HG03378 (cell line): ENCODE measurements around the gene MAZ.
A peak's percentile ranks its signal among the peaks of the same experiment; 100 is the strongest.
"Not testable (repeated sequence)": the region's sequence is repeated elsewhere in the genome, so short reads cannot be mapped to it uniquely, and the experiment has no call there.

Experiments used
- ATAC-seq: cut with Tn5 transposase; IDR thresholded peaks from one replicate; pipeline ENCODE4 v1.9.1; 2021; ENCODE audit warnings: mild to moderate bottlenecking, moderate library complexity; ENCODE audit not compliant: unreplicated experiment

MAZ gene

GRCh38 chr16:29784157-29784556 is 22.2 kb upstream of the MAZ start:
- ATAC-seq, result no peak

- no peak for ATAC-seq
Measured at GRCh38 chr16:29784901-29785500, 21.3 kb upstream of the MAZ start.

GRCh38 chr16:29787155-29787554 is 19.2 kb upstream of the MAZ start:
- ATAC-seq, result not testable (repeated sequence)

- ATAC-seq, result no peak
Measured at GRCh38 chr16:29789775-29790182, 16.6 kb upstream of the MAZ start.

- peak; percentile 79 for ATAC-seq
Measured at GRCh38 chr16:29790183-29790948, 16.0 kb upstream of the MAZ start, which contains the start of gene KIF22. Gene KIF22, plus strand, starts transcription at chr16:29790751. Its CDS starts 9 bp downstream, at chr16:29790760.

DNA sequence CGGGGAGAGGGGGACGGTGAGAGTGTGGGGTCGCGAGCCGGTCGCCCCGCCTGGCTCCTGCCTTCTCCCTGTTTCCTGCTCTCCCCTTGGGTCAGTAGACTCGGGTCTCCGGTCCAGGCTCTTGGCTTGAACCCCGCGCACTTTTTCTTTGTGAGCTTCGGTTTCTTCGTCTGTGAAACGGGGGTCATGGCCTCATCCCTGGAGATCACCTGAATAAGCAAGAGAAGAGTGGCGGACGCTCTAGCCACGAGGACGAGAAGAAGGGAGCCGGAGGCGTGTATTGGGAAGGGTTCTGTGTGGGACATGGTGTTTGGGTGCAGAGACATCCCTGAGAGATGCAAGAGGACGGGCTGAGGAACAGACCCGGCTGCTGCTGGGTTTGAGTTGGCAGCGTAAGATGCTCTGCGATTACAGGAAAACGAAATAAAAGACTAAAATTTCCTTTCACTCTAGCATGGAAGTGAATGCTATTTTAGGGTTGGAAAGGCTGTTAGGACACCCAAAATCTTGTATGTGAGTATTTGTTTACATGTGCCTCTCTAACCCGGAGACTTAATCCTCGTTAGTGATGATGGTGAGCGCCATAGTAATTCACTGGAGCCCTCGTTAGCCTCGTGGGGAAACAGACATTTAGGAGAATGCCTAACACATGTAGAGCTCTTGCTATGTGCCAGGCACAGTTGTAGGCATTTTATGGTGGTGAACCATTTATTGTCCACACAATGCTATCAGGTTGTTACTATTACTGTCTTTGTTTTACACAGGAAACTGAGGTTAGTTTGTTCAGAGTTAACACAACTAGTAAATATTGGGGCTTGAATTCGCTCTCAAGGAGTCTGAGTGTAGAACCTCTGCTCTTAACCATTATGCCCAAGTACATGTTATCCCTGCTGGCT is 15.1 kb upstream of the MAZ start:
- peak; percentile 5 for ATAC-seq

DNA sequence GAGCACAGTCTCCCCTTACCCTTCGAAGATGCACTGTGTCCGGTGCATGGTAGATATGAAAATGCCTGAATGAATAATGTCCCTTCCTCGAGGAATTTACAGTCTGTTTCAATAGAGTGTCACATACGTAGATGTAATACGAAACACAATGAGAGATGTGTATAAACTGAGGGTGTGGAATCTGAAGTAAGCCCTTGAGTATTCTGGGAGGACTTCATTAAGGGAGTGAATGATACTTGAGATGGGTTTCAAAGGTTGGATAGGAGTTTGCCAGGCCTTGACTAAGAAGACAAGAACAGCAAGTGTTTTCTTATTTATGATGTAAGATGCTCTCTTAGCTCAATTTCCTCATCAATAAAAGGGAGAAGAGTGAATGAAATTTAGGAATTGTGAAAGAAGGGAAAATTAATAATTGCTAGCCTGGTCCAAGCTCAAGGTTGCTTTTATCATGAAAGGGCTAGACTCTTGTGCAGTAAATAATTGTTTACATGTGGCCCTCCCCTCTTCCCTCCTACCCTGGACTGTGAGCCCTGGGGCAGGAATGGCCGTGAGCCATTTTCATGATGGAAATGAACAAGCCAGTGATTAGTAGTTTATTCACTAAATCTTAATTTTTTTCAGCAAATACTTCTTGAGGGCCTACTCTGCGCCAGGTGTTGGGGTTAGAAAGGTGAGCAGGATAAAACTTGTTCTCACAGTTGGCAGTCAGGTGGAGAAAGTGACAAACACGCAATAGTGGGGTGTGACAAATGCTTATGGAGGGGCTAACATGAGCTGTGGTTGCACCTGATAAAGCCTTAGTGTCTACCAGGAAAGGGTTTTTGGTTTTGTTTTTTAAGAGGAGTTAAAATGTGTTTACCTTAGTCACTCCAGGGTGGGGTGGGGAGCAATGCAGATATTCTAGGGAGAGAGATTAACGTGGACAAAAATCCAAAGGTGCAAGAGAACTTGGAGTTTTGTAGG is 14.2 kb upstream of the MAZ start:
- no peak for ATAC-seq

GRCh38 chr16:29793153-29793552 is 13.2 kb upstream of the MAZ start:
- not testable (repeated sequence) for ATAC-seq

DNA sequence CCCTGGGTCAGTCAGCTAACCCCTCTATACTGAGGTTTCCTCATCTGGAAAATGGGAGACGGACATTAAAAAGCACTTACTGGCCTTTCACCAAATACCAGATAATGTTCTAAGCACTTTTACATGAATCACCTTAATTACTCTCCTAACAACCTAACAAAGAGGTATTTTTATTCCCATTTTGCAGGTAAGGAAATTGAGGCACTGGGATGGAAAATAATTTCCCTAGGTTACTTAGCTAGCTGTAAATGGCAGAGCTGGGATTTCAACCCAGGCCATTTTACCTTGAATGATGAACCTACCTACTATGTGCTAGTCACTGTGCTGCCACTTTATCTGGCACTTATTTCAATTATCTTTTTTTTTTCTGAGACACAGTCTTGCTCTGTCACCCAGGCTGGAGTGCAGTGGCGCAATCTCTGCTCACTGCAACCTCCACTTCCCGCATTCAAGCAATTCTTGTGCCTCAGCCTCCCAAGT is 12.1 kb upstream of the MAZ start:
- no peak for ATAC-seq

- ATAC-seq, result no peak
Measured at GRCh38 chr16:29802416-29802935, 3.9 kb upstream of the MAZ start.

DNA sequence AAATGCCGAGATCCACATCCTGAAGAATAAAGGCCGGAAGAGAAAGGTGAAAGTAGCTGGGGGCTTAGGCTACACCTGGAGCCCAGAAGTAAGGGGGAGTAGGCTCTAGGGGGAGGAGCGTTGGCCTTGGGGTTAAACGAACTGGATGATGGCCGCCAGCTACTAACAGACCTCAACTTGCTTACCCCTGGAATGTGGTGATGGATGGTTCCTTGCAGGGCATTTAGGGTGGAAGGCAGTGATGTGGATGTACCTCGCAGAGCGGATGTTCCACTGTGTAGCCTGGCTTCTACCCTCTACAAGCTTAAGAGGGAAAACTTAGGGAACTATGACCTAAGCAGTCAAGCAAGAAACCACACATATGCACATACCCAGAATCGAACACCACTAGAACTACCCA is 2.3 kb upstream of the MAZ start:
- ATAC-seq, result no peak

- ATAC-seq, result no peak
Measured at GRCh38 chr16:29804455-29805231, 1.7 kb upstream of the MAZ start.

DNA sequence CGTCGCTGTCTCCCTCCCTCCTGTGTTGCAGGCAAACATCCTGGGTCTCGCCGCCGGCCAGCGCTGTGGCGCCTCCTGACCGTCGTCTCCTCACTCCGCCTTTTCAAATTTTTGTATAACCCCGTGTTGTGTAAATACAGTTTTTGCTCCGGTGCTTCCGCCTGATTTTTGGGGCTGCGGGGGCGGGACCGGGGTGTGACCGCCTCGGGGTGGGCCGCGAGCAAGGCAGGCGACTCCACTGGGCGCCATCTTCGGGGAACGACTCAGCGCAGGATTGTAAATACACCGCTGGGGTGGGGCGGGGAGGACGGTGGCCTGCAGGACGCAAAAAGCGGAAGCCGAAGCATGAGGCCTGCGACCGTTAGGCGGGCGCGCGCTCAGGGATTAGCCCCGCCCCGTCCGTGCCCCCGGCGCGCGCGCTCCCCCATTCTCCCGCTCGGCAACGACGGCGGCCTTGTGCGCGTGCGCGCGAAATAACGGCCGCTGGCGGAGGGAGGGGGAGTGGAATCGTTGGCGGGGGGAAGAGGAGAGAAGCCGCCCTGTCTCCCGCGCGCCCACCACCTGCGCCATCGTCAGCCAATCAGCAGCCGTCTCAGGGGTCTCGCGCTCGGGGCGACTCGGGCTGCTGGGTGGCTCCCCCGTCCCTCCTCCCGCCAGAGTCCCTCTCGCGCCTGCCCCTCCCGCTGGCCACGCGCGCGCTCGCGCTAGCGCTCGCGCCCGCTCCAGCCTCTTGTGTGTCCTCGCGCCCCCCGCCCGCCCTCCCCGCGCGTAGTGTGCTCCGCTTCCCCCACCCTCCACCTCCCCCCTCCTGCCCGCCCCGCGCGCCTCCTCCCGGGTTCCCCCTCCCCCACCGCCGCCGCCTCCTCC is 864 bp upstream of the MAZ start:
- ATAC-seq, result peak; percentile 39

GRCh38 chr16:29806641-29807425 is 504 bp downstream of the MAZ start:
- no peak for ATAC-seq

- no peak for ATAC-seq
Measured at GRCh38 chr16:29807426-29808218, 1.3 kb downstream of the MAZ start.

- no peak for ATAC-seq
Measured at GRCh38 chr16:29808219-29808900, 2.0 kb downstream of the MAZ start.
